K562 treated with DMSO at 1 percent for 4 hours (cell line): ENCODE data around the gene TEX30. TPM values are rescaled to one million over a fixed set of nuclear protein-coding genes. Genes with fewer than 3 reads are reported as not detected.

Experiments
- total RNA-seq: library from RNA; unstranded; fragments of 300-600 nt; gene quantifications from 2 replicates; pipeline ENCODE4 v1.2.3, GENCODE V29; 2022; ENCODE audit not compliant: insufficient read depth

TEX30 gene
- total RNA-seq, result 14.1 and 20.5 TPM in 2 replicates

GRCh38 chr13:102773441-102774213 is at the start of gene TEX30:
TSS of gene TEX30 (minus strand) at chr13:102773786. CDS start at chr13:102770026, 3,760 bp downstream.

DNA sequence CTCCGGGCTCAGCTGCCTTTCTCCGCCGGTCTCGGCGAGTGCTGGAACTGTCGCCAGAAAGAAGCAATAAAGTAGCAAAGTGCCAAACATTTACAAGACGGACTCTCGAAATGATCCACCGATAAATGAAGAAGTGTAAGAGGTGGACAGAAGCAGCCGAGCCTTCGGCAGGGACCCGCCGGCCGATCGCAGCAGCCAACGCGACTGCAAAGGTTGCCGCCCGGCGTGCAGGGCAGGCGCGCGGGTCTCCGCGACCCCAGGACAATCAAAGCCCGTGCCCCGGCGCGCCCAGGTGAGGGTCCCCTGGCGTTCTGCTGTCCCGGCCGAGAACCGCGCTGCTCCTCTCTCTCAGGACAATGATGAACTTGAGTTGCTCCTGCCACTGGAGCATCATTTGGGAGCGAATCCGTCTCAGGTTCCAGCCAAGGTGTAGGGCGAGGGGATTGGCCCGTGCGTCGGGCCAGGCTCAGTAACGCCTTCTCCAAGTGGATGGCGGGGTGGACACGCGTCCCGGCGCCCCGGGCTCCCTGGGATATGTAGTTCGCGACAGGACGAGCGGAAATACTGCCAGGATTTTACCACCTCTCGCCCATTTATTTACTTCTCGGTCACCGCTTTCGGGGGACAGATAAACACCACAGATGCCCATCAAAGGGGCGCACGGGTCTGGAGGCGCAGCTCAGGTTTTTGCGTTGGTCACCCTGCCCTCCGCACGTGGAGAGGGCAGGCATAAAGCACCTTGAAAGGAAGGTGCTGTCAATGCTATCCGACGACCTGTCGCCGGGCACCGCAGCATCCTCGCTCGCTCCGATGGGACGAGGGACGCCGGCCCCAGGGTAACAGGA is 25.2 kb upstream of the TEX30 start, which contains the start of the genes BIVM and POGLUT2:
TSS of gene BIVM (plus strand) at position 539 of the 845 bp plus-strand sequence. CDS start 8,149 bp downstream, outside the sequence.
TSS of gene POGLUT2 (minus strand) at position 396 of the 845 bp plus-strand sequence. CDS start at position 90, 306 bp downstream.

Other genes starting within 250 kb of the TEX30 start
- 11.2 and 21.9 TPM in 2 replicates for gene TPP2, start 176.8 kb downstream of the TEX30 start, total RNA-seq
- not detected in 2 replicates for gene METTL21C, start 78.7 kb downstream of the TEX30 start, total RNA-seq
- gene POGLUT2, start 25.2 kb upstream of the TEX30 start, total RNA-seq, result 10.7 and 20.6 TPM in 2 replicates
- gene BIVM, start 25.3 kb upstream of the TEX30 start, total RNA-seq, result 6.5 and 14.8 TPM in 2 replicates
- gene ERCC5, start 72.2 kb upstream of the TEX30 start, total RNA-seq, result 16.2 and 29.9 TPM in 2 replicates